Activated CD8-positive, alpha-beta memory T cell treated with anti-CD3 and anti-CD28 coated beads, Interleukin-2, amount 50 U/mL, for 1 hour (primary cell): ENCODE results near the gene GALR1.
"Not testable (repeated sequence)": the region's sequence is repeated elsewhere in the genome, so short reads cannot be mapped to it uniquely, and the experiment has no call there.

ENCODE experiments used
- DNase-seq: peaks from one replicate; pipeline ENCODE4 v3.0.0-alpha.2; 2020; ENCODE audit errors: extremely low read depth

GALR1 gene, protein sequence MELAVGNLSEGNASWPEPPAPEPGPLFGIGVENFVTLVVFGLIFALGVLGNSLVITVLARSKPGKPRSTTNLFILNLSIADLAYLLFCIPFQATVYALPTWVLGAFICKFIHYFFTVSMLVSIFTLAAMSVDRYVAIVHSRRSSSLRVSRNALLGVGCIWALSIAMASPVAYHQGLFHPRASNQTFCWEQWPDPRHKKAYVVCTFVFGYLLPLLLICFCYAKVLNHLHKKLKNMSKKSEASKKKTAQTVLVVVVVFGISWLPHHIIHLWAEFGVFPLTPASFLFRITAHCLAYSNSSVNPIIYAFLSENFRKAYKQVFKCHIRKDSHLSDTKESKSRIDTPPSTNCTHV

DNA sequence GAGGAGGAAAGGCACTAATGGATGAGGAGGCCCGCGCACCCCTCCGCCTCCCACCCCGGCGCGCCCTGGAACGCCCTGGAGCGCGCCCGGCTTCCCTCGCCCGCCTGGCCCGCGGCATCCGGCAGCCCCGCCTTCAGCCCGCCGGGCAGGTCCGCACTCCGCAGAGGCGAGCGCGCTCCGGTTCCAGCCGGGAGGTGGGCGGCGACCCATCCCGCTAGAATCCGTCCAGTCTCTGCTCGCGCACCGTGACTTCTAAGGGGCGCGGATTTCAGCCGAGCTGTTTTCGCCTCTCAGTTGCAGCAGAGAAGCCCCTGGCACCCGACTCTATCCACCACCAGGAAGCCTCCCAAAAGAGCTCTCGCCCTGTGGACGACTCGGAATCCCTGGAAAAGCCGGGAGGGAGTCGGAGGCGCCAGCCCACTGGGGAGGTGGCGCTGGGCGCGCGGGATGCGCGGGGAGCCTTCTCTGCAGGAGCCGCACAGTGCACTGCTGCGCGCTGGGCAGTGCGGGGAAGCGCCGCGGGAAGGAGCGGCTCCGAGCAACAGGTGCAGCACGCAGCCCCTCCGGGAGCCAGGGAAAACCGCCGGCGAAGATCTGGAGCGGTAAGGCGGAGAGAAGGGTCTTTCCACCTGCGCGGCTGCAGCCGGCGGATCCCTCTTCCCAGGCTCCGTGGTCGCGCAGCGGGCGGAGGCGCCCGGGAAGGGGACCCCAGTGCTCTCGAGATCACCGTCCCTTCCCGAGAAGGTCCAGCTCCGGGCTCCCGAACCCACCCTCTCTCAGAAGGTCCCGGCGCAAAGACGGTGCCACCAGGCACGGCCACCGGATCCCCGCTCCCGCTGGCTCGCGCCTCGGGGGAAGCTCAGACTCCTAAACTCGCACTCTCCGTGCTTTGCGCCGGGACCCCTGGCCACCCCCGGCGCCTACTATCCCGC lies at the start of gene GALR1:
Gene GALR1 (plus strand): TSS at position 280 of the 932 bp plus-strand sequence. CDS start 701 bp downstream, outside the sequence.
- no peak for DNase-seq

DNA sequence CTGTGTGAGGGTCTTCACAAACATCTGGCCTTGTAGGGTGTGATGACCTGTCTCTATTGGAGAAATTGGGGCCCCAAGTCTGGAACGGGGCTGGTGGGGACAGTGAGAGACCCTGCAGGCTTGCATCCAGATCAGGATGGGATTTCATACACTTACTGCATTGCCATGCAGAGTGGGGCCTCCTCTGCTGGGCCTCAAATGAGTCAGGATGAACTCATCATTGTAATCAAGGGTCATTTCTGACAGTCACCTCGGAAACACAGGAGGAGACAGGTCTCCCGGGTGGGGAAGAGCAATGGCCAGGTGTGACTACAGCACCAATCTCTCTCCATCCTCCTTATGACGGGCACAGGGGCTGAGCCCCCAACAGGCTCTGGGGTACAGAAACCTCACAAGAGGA lies 48.1 kb upstream of the GALR1 start:
- DNase-seq: no peak

DNA sequence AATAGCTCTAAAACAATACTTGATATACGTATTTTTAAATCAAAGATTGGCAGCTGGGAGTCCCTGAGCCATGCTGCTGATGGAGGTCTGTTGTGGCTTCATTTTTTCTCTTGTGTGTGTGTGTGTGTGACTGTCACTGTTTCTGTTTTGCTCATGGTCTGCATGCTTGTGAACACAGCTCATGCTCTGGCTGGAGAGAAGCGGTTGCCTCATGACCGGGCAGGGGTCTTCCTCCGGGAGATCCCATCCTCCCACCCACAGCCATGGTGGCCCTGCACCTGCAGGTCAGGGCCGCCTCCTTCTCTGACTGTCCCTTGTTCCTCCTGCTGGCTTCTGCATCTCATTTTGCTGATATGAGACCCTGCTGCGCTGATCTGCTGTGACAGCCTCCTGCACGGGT lies 47.3 kb upstream of the GALR1 start:
- no peak for DNase-seq

DNA sequence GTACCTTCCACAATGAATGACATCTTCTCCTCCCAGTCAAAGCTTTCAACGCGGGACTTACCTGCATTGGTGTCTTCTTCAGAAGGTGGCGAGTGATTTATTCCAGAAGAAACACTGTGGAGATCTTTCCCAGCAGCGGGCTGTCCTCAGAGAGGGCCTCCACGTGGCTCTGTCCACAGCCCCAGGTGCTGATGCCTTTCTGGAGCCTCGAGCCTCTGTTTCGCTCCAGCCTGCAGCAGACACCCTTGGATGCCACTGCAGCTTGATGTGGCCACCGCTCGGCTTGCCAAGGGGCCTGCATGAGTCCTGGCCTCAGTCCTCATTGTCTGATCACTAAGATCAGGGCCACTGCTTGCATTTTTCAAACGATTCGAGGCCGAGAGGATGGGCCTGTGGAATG lies 46.6 kb upstream of the GALR1 start:
- DNase-seq: no peak

DNA sequence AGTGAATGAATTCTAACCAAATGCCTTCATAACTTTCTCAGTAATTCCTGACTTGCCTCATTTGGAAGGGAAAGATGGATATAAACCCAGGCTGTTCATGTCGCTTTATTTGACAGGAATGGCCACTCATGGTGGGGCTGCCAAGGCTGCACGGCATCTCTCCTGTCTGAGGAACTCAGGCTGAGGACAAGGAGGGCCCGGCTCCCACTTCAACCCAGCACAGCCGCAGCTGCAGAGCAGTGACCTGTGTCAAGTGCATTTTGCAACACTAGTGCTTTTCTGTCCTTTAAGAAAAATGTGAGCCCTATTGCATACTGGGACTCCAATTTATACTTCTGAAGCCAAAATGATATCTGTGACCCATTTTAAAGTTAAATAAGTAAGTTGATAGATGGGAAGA lies 45.8 kb upstream of the GALR1 start:
- DNase-seq: no peak

DNA sequence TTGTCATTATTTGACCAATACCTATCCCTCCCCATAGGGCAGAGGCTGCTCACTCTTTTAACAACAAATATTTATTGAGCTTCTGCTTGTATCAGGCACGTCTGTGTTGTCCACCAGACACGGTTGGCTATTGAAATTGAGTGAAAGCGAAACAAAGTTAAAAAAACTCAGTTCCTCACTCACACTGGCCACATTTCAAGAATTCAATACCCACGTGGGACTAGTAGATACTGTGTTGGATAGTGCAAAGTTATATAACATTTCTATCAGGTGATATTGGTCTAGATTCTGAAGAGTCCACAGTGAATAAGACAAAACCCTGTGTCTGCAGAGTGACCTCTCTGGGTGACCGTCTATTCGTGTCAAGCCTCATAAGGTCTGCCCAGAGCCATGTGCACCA lies 43.9 kb upstream of the GALR1 start:
- no peak for DNase-seq

DNA sequence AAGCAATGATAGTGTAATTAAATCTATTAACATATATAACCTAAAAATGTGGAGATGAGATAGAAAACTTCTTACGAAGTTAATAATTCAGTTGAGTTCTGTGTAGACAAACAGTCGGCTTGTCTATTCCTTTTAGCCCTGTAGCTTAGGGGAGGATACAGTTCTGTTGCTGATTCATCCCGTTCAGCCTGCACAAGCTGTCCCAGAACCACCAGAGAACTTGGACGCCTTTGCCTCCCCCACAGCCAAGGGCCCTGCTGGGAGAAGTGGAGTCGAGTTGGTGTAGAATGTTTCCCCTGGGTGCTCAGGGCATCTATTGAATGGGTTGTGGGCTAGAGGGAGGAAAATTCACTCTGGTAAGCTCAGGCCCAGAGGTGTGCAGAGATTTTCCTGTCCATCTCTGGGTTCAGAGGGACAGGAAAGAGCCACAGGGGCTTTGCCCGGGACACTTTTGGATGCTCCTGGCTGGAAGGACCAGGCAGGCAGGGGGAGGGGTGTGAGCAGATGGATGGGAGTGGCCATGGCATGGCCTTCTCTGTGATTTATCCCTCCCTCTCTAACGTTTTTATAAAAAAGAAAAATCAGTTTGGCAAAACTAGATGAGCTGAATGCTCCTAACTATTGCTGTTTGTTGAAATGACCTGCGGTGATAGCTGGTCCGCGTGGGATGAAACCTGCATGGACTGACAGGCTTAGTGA lies 42.8 kb upstream of the GALR1 start:
- no peak for DNase-seq

DNA sequence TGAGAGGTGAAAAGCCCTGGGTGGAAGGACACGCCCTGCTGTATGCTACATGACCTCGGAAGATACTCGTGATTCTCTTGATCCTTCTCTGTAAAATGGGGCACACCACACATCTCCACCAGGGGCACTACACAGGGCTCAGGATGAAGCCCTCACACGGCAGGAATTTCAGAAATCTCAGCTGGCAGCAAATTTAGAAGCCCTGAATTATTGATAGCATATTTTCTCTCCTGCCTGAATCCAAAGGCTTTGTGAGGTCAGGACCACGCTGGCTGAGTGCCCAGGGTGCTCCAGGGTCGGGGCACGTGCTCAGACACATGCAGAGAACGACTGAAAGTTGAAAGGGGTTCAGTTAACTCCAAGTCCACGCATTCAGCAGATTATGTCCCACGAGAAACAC lies 42.1 kb upstream of the GALR1 start:
- DNase-seq: no peak

DNA sequence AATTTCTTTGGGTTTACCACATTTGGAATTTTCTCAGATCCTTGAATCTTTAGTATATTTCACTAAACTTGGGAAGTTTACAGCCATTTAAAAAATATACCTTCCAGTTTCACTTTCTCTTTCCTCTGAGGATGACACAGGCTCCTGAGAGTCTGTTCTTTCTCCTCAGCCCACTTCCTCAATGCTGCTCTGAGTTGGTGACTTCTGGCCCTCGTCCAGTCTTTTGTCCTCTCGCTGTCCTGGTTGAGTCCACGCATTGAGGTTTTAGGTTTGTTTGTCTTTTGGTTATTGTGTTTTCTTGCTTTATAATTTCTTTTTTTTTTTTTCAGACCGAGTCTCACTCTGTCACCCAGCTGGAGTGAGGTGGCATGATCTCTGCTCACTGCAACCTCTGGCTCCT lies 40.7 kb upstream of the GALR1 start:
- no peak for DNase-seq

DNA sequence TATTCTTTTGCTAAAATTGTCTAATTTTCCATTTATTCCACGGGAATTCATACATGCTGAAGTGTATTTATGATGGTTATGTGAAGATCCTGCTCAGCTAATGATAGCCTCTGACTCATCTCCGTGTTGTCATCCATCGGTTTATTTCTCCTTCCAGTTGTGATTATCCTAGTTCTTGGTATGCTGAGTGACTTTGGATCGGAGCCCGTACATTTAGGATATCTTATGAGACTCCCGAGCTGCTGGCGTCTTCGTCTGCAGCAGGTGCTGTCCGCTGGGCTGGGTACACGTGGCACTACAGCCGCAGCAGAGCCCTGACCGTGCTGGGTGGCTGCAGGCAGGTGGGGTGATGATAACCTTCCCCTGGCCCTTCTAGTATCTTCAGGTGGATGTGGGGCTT lies 40.1 kb upstream of the GALR1 start:
- DNase-seq: no peak

DNA sequence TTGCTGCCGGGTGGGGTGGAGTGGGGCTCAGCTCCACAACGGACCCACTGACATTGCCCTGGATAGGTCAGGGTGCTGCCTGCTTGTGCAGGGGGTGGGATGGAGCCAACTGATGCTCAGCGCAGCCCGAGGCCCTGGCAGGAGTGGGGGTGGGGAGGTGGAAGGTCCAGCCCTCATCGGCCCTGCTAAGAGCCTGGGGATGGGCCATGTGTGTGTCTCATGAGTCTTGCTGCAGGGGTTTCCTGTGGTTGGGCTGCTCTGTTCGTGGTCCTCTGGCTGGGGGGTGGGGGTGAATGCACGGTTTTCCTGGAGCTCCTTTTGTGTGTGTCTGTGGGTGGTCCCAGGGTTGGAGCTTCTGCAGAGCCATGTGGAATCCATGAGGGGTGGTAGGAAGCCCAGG lies 39.4 kb upstream of the GALR1 start:
- DNase-seq: no peak

DNA sequence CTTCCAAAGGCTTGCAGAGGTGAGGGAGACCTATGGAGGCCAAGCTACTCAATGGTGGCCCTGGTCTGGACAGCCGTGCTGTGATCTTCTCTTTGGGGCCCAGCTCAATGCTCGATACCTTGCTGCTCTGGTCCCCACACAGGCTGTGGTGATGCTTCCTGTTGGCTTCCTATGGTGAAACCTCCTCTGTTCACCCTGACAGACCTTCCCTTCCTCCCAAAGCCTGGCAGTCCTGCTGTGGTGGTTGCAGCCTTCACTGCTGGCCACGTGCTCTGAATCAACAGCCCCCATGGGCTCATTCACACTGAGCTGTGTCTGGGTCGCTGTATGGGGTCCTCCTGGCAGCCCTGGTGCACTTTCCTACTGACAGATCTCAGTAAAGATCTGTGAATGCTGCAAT lies 31.0 kb upstream of the GALR1 start:
- no peak for DNase-seq

DNA sequence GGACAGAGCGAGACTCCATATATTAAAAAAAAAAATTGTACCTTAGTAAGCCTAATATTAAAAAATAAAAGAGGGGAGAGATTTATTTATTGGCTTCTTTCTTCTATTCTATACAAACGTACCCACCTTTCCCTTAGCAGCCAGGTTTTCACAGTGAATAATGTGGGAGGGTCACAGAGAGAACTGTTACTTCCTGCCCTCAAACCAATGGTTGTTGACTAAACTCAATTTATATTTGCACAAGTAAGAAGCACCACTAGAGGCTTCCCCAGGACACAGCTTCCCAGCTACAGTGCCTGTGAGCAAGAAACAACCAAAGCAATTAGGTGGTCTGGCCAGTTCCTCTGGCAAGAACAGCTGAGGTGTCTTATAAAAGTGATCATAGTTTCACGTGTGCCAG lies 28.9 kb upstream of the GALR1 start:
- no peak for DNase-seq

DNA sequence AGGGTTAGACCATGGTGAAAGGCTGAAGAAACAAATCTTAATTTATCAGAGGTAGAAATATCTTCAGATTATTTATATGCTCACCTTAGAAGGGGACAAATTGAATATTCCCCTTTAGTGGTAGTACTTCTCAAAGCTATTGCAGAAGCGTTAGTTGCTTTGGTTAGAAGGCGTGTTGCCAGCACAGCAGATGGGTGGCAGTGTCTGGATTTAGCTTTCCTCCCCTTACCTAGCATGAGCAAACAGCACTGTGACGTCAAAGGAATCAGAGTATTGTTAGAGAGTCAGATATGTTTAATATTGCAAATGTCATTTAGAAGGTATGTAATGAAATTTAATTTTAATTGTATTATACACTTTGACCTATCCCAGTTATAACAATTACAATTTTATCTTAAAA lies 27.2 kb upstream of the GALR1 start:
- no peak for DNase-seq

DNA sequence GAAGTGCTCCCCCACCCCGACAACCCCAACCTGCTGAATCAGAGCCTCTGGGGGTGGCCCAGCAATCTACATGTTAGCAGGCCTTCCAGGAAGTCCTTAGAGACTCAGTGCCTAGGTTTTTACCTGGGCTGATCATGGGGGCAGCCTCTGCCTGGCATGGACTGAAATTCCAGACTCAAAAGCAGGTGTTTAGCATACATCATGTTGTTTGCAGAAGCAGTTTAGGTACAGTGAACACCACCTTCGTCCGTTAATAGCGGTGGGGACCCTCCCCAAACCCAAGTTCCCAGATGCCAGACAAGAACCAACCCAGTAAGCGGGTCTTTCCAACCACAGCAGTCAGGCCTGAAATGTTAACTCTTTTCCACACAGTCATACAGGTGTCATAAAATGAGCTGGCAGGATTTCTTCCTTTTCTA lies 26.4 kb upstream of the GALR1 start:
- DNase-seq: no peak

DNA sequence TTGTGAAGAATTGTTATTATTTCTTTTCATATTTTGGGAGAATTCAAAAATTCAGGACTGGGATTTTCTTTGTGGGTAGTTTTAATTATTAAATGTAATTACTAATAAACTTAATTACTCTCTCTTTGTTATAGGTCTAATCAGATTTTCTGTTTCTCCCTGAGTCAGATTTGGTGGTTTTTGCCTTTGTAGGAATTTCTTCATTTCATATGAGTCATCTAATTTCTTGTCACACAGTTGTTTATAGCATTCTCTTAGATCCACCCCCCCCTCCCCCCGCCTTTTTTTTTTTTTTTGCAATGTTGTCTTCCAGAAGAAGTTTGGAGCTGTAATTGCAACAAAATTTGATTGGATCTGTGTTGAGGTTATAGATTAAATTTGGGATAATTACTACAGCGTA lies 26.0 kb upstream of the GALR1 start:
- DNase-seq: no peak

DNA sequence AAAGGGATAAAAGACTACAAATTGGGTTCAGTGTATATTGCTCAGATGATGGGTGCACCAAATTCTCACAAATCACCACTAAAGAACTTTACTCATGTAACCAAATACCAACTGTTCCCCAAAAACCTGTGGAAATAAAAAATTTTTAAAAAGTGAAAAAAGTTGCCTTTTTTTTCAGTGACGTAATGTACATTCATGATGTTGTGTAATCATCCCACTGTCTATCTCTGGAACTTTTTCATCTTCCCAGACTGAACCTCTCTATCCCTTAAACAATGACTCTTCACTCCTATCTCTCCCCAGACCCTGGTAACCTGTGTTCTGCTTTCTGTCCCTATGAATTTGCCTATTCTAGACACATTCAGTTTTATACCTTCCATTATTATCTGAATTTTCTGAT lies 19.0 kb upstream of the GALR1 start:
- DNase-seq: no peak

DNA sequence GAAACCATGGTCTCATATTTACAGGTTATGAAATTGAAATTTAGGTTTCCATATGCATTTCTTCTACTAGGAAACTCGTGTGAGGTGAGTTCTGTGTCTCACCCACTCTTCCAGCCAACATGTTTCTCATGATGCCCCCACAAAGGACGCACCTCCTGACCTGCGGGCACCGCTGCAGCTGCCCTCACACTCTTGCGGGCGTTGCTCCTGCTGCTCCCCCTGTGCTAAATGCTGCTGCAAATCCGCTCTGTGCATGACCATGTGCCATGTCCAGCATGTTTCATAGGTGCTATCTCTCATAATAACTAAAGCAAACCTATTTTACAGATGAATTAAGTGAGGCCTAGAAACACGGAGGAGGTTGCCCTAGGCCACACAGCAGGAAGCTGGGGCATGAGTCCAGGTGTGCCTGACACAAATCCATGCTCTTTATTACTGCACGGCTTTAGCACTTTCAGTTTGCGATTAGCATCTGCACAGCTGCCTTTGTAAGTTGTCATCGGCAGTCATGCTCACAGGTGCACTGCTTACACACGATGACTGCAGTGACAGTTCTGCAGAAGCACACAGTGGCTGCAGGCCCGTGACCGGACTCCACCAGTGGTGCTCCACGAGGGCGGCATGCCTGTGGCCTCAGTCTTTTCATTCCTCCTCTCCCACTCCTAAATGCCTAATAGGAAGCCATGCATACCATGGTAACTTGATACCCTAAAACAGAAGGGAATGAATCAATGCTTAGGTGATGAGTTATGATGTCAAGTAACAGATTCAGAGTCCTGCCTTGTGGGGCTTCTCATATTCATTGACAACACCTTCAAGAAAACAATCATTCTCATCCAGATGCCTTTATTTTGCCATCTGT lies 14.9 kb upstream of the GALR1 start:
- DNase-seq: no peak

DNA sequence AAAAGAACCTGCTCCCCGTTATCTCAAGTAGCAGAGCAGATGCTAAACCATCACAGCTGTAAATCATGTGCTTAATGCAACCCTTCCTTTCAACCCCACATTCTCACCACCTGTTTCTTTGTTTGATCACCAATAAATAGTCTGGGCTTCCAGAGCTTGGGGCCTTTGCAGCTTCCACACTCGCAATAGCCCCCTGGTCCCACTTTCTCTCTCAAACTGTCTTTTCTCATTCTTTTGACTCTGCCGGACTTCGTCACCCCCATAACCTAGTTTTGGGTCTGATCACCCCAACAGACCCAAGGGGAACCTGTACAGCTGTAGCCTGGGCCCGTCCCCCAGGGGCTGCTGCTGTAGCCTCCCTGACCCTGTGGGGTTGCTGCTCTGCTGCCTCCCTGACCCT lies 10.4 kb upstream of the GALR1 start:
- DNase-seq: not testable (repeated sequence)

DNA sequence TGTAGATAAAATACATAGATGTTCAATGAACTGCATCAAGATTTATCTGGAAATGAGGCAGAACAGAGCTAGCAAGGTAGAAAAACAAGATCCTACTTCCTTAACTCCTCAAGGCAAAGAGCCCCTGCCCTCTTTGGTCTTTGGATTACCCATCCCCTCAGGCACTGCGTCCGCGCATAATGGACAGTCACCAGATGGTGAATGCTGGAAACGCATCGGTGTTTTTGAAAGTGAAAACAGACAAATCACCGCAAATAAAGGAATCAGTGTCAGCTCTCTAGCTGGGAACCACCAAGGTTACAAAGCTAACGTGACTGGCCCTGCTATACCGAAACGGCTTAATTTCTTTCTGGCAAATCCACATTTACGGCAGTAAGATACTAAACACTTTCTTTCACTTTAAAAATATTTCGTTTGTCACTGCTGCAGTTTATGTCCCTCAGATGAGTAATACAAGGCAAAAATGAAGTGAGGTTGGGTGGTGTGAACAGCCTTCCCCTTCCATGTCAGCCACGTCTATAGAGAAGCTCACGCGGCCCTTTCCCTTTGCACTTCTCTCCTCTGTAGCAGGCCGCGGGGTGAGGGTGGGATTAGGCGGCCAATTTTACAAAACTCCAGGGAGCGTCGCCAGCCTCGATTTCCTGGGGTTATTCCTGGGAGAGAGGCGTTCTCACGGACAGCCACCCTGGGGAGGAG lies 627 bp upstream of the GALR1 start:
- no peak for DNase-seq

DNA sequence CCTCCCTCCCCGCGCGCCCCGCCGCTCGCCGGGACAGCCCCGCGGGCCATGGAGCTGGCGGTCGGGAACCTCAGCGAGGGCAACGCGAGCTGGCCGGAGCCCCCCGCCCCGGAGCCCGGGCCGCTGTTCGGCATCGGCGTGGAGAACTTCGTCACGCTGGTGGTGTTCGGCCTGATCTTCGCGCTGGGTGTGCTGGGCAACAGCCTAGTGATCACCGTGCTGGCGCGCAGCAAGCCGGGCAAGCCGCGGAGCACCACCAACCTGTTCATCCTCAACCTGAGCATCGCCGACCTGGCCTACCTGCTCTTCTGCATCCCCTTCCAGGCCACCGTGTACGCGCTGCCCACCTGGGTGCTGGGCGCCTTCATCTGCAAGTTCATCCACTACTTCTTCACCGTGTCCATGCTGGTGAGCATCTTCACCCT lies 865 bp downstream of the GALR1 start:
- DNase-seq: no peak
